HG02943 (cell line): Measurements from ENCODE around the gene CARMIL1.
"Not testable (repeated sequence)": the region's sequence is repeated elsewhere in the genome, so short reads cannot be mapped to it uniquely, and the experiment has no call there.

Source experiments
- ATAC-seq: cut with Tn5 transposase; IDR thresholded peaks from one replicate; pipeline ENCODE4 v1.9.1; 2021; ENCODE audit warnings: mild to moderate bottlenecking, low read depth, moderate library complexity; ENCODE audit not compliant: unreplicated experiment

The CARMIL1 gene

GRCh38 chr6:25428758-25429317 is 149.7 kb downstream of the CARMIL1 start:
- ATAC-seq, result no peak

GRCh38 chr6:25431306-25431974 is 152.3 kb downstream of the CARMIL1 start:
- ATAC-seq, result no peak

GRCh38 chr6:25431975-25432307 is 152.8 kb downstream of the CARMIL1 start:
- no peak for ATAC-seq

GRCh38 chr6:25434921-25435320 is 155.7 kb downstream of the CARMIL1 start:
- no peak for ATAC-seq

GRCh38 chr6:25435416-25435985 is 156.3 kb downstream of the CARMIL1 start:
- no peak for ATAC-seq

- no peak for ATAC-seq
Observed at GRCh38 chr6:25436760-25437159, 157.6 kb downstream of the CARMIL1 start.

GRCh38 chr6:25439368-25439767 is 160.2 kb downstream of the CARMIL1 start:
- no peak for ATAC-seq

- ATAC-seq, result no peak
Observed at GRCh38 chr6:25441663-25442270, 162.6 kb downstream of the CARMIL1 start.

GRCh38 chr6:25442898-25443297 is 163.7 kb downstream of the CARMIL1 start:
- ATAC-seq, result no peak

- ATAC-seq, result not testable (repeated sequence)
Observed at GRCh38 chr6:25444521-25444920, 165.3 kb downstream of the CARMIL1 start.

- no peak for ATAC-seq
Observed at GRCh38 chr6:25446830-25447569, 167.8 kb downstream of the CARMIL1 start.

GRCh38 chr6:25447570-25447929 is 168.4 kb downstream of the CARMIL1 start:
- no peak for ATAC-seq

- no peak for ATAC-seq
Observed at GRCh38 chr6:25448965-25449538, 169.9 kb downstream of the CARMIL1 start.

GRCh38 chr6:25449774-25450173 is 170.6 kb downstream of the CARMIL1 start:
- no peak for ATAC-seq

GRCh38 chr6:25450469-25451198 is 171.5 kb downstream of the CARMIL1 start:
- no peak for ATAC-seq

GRCh38 chr6:25452031-25452430 is 172.9 kb downstream of the CARMIL1 start:
- ATAC-seq, result no peak

GRCh38 chr6:25453288-25453687 is 174.1 kb downstream of the CARMIL1 start:
- no peak for ATAC-seq

- ATAC-seq, result no peak
Observed at GRCh38 chr6:25454136-25454535, 175.0 kb downstream of the CARMIL1 start.

GRCh38 chr6:25456249-25457040 is 177.3 kb downstream of the CARMIL1 start:
- no peak for ATAC-seq
